ENCODE measurements around the gene DLEC1. TPM values are rescaled to one million over a fixed set of nuclear protein-coding genes. Genes with fewer than 3 reads are reported as not detected.

Gene DLEC1
- total RNA-seq, 1 experiment from 2014 or later, result 0.81 TPM

GRCh38 chr3:38164643-38164951 lies 125.6 kb downstream of the DLEC1 start:
- Mint-ChIP-seq H3K27ac (peak overlapping the region; percentile 99), H3K9me3 (no peaks in the 10 kb centered on the region), H3K4me1 (peaks cover 23% of the 10 kb centered on the region), H3K4me3 (peak overlapping the region; percentile 92), H3K36me3 (peaks cover 3% of the 10 kb centered on the region; the same call in 1 of the 2 replicates), H3K27me3 (ENCODE audit: low read depth) (no peaks in the 10 kb centered on the region)
- CTCF ChIA-PET, result interaction anchor here (0.5 to 3.6 kb wide), 9 partner anchors 12 to 835 kb away, joined by 3 to 24 read pairs (median 3); partner anchors contain the start of genes ACAA1, EXOG, MYD88 and SLC22A14
- no peak for TF ChIP-seq CBFB (CRISPR knock-in tag; IDR thresholded peaks at IDR 0.05; ENCODE audit: low read depth)
- TF ChIP-seq E2F5 (CRISPR knock-in tag; IDR thresholded peaks at IDR 0.05), result no peak
- no peak for TF ChIP-seq OVOL2 (CRISPR knock-in tag; IDR thresholded peaks at IDR 0.05; ENCODE audit: borderline replicate concordance)
- ATAC-seq, result peak; percentile 19
- DNase-seq (ENCODE audit: low spot score), result no peak
- POLR2A ChIA-PET, result interaction anchor here (1.0 to 2.3 kb wide), 4 partner anchors 24 to 291 kb away, joined by 3 to 31 read pairs (median 4); partner anchors contain the start of gene ACAA1

GRCh38 chr3:38164952-38165721 lies 126.1 kb downstream of the DLEC1 start, which contains the start of gene OXSR1:
Gene OXSR1 (plus strand): TSS chr3:38165537. CDS start chr3:38165877, 340 bp downstream.
- POLR2A ChIA-PET, result interaction anchor here (1.0 to 2.3 kb wide), 4 partner anchors 24 to 290 kb away, joined by 3 to 31 read pairs (median 4); partner anchors contain the start of gene ACAA1
- H3K27ac Mint-ChIP-seq, result peak within 1 kb of the TSS; percentile 99
- no peaks in the 10 kb centered on the region for H3K27me3 Mint-ChIP-seq (ENCODE audit: low read depth)
- peaks cover 23% of the 10 kb centered on the region for H3K4me1 Mint-ChIP-seq
- peak within 1 kb of the TSS; percentile 92 for H3K4me3 Mint-ChIP-seq
- CTCF ChIA-PET, result interaction anchor here (0.5 to 3.6 kb wide), 10 partner anchors 12 to 835 kb away, joined by 3 to 24 read pairs (median 3); partner anchors contain the start of genes ACAA1, EXOG, MYD88 and SLC22A14
- peaks cover 3% of the 10 kb centered on the region; the same call in 1 of the 2 replicates for H3K36me3 Mint-ChIP-seq
- DNase-seq (ENCODE audit: low spot score), result peak; percentile 92
- peak; percentile 93 for ATAC-seq
- H3K9me3 Mint-ChIP-seq, result no peaks in the 10 kb centered on the region
- no peak for TF ChIP-seq FOXP1 (CRISPR knock-in tag; IDR thresholded peaks at IDR 0.05; ENCODE audit: borderline replicate concordance)
- peak; percentile 63 for TF ChIP-seq USF1 (CRISPR knock-in tag; IDR thresholded peaks at IDR 0.05)
- TF ChIP-seq ZNF532 (CRISPR knock-in tag; IDR thresholded peaks at IDR 0.05; ENCODE audit: borderline replicate concordance), result no peak
- TF ChIP-seq ETV6 (CRISPR knock-in tag; IDR thresholded peaks at IDR 0.05), result peak; percentile 44; the same call in 1 of the 2 replicates
- peak; percentile 54; the same call in 1 of the 2 replicates for TF ChIP-seq ZNF219 (CRISPR knock-in tag; IDR thresholded peaks at IDR 0.05; ENCODE audit: borderline replicate concordance)
- TF ChIP-seq AR (CRISPR knock-in tag; IDR thresholded peaks at IDR 0.05), result no peak
- no peak for TF ChIP-seq ZMAT4 (CRISPR knock-in tag; IDR thresholded peaks at IDR 0.05)
- no peak for TF ChIP-seq NFATC4 (CRISPR knock-in tag; IDR thresholded peaks at IDR 0.05)
- no peak for TF ChIP-seq JAZF1 (CRISPR knock-in tag; IDR thresholded peaks at IDR 0.05)
- no peak for TF ChIP-seq IRF2 (CRISPR knock-in tag; IDR thresholded peaks at IDR 0.05; ENCODE audit: borderline replicate concordance, low read depth)
- no peak for TF ChIP-seq ATF6 (CRISPR knock-in tag; IDR thresholded peaks at IDR 0.05)
- no peak; the same call in none of the 2 replicates for TF ChIP-seq TEAD1 (CRISPR knock-in tag; IDR thresholded peaks at IDR 0.05)
- no peak for TF ChIP-seq ELF4 (CRISPR knock-in tag; IDR thresholded peaks at IDR 0.05; ENCODE audit: low read depth)
- 0 out of 2 replicates have a peak, but pooled peaks have one; percentile 68 for TF ChIP-seq MYBL2 (CRISPR knock-in tag; IDR thresholded peaks at IDR 0.05)
- TF ChIP-seq PRDM15 (CRISPR knock-in tag; IDR thresholded peaks at IDR 0.05), result no peak

Measured in WTC11 (cell line).